GM21528 (cell line): Measurements from ENCODE around the gene HOXA10.

Experiments used
- ATAC-seq: cut with Tn5 transposase; IDR thresholded peaks from one replicate; pipeline ENCODE4 v1.9.1; 2021; ENCODE audit warnings: mild to moderate bottlenecking, moderate library complexity; ENCODE audit not compliant: unreplicated experiment, low FRiP score

Gene HOXA10

DNA sequence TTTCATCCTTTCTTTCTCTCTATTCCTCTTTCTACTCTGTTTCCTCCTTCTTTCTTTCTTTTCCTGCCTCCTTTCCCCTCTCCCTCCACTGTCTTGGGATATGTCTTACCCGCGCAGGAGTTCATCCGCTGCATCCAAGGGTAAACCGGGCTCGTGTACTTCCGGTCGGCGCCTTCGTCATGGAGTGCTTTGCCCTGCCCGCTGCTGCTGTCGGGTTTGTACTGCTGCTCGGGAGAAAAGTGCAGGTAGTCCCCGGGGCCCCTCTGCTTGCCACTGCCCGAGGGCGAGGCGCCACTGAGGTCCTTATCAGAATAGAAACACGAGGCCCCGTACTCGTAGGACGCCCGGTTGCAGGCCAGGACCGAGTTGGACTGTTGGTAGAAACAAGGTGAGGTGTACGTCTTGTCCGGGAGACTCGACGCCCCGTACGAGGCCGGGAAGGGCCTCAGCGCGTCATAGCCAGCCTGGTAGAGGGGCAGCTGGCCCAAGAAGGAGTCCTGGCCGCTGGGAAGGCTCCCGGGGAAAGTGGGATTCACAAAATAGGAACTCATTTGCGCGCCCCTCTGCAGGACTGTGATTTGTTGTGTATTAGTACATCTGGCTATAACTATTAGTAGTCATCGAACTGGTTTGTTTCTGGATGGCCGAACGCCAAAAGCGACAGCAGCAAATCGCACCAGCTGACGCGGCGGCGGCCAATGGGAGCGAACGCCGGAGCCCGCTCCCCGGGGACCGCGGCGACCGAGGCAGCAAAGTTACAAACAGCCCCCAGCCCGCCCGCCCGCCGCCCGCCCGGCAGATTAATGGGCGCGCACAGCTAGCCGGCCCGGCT, 26.7 kb downstream of the HOXA10 start, which contains the start of gene HOXA6:
TSS of gene HOXA6 (minus strand) at position 576 of the 832 bp plus-strand sequence. CDS start at position 551, 25 bp downstream.
- no peak for ATAC-seq

- no peak for ATAC-seq
These were observed 27.5 kb downstream of the HOXA10 start for GRCh38 chr7:27146491-27147198.

- no peak for ATAC-seq
These were observed 28.2 kb downstream of the HOXA10 start for GRCh38 chr7:27145914-27146412.

- ATAC-seq = no peak
These were observed 28.8 kb downstream of the HOXA10 start for GRCh38 chr7:27145165-27145913.

DNA sequence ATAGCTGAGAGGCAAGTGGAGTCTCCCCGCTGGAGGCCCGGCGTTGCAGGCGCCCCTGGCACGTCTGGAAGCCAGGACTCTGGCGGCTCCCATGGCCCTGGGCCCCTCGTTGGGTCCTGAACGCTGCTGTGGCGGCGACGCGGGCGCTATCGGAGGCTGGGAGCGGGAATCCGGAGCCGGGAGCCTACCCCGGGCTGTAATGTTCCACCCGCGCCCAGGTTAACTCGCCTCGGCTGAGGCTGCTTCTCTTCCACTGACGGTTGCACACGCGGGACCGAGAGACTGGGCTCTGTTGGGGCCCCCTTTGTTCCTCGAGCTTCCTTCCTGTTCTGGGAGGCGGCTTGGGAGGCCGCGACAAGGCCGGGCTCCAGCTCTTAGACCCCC, 29.3 kb downstream of the HOXA10 start:
- ATAC-seq = no peak

GRCh38 chr7:27143950-27144780, 30.0 kb downstream of the HOXA10 start:
- no peak for ATAC-seq

- no peak for ATAC-seq
These were observed 30.8 kb downstream of the HOXA10 start, which contains the start of gene HOXA5 for GRCh38 chr7:27143023-27143949. Gene HOXA5 (minus strand): TSS chr7:27143681. CDS start chr7:27143607, 74 bp downstream.

DNA sequence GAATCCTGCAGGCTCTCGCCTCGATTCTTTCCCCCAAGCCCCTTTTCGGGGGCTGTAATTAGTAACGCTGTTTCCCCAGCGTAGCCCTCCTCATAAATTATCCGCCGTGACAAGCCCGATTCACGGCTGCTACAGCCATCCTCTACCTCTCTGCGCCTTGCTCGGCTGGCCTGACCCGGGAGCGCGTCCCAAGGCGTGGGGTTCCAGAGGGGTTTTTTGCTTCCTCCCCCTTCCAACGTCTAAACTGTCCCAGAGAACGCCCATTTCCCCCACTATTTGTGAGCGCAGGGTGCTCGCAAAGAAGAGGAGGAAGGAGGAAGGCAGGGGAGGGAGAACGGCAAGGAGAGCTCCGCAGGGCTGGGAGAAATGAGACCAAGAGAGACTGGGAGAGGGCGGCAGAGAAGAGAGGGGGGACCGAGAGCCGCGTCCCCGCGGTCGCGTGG, 31.5 kb downstream of the HOXA10 start:
- ATAC-seq = no peak

DNA sequence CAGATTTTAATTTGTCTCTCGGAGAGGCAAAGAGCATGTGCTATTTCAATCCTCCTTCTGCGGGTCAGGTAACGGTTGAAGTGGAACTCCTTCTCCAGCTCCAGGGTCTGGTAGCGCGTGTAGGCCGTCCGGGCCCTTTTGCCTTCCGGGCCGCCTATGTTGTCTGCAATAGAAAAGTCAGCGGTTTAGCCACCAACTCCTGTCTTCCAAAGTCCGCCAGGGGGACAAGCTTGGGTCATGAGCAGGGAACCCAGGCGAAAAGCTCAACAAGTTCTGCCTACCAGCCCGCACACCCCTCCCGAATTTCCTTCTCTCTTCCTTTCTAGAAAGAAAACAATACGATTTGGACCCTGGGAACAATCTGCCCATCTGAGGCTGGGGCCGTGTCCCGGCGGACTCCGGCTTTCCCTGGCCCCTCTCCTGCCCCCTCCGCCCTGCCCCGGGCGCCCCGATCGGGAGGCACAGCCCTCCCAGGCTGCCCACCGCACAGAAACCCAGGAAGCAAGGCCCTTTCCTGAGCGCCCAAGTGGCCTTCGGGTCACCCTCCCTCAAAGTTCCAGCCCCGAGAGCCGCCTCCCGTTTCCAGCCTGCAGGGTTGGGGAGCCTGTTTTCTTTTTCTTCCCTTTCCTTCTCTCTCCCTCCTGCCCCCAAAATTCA, 32.1 kb downstream of the HOXA10 start:
- no peak for ATAC-seq

GRCh38 chr7:27141137-27141922, 32.8 kb downstream of the HOXA10 start:
- no peak for ATAC-seq

GRCh38 chr7:27140126-27140857, 33.8 kb downstream of the HOXA10 start:
- no peak for ATAC-seq

GRCh38 chr7:27139334-27140125, 34.6 kb downstream of the HOXA10 start:
- ATAC-seq = no peak

GRCh38 chr7:27138985-27139333, 35.2 kb downstream of the HOXA10 start:
- no peak for ATAC-seq

- no peak for ATAC-seq
These were observed 35.6 kb downstream of the HOXA10 start for GRCh38 chr7:27138472-27138871.

DNA sequence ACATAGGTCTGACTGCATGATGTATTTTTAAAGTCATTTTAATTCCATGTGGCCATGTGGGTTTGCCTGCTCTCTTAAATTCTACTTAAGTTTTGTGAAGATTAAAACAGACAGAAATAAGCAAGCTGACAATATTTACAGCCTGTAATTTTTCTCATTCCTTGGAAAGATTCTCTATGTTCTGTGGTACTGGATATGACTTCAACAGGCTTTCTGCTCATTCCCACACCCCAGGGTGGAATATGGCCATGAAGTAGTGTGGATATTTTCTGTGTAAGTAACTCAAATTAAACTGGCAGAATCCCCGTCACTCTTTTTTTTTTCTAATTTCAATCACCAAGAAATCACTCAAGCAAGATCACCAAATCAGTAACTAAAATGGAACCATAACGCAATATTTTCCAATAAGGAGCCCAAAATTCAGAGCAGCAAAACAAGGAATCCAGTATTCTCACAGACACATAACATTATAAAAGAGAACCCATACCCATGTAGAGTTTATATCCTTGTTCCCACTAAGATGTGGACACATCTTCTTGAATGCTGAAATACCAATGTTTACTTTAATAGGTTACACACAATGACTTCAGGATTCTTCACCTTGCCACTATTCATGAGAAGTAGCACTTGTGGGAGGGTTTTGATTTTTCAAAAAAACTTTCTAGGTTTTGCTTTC, 36.3 kb downstream of the HOXA10 start:
- no peak for ATAC-seq

GRCh38 chr7:27134392-27134791, 39.7 kb downstream of the HOXA10 start:
- no peak for ATAC-seq
